WTC11 (cell line): ENCODE measurements around the gene MSX1. TPM values are rescaled to one million over a fixed set of nuclear protein-coding genes. Genes with fewer than 3 reads are reported as not detected.

ENCODE experiments used
- ATAC-seq: fragments of 200-7000 bp; cut with Tn5 transposase; 2 replicates; pipeline ENCODE4 v1.10.0; 2021; ENCODE audit warnings: mild to moderate bottlenecking, moderate library complexity
- CTCF ChIA-PET: fragments of 300-600 bp; sonication (Branson Sonifier 250); formaldehyde crosslinking; loops from one replicate; lab custom pipeline; 2021; ENCODE audit warnings: antibody characterized with exemption; lab: Charles Lee
- POLR2A ChIA-PET: fragments of 350-600 bp; sonication (Branson Sonifier 250); formaldehyde crosslinking; loops from one replicate; lab custom pipeline; 2021; ENCODE audit warnings: antibody characterized with exemption; lab: Charles Lee
- DNase-seq: peaks from one replicate; pipeline ENCODE4 v3.0.0; 2021; ENCODE audit warnings: low spot score
- H3K27ac Mint-ChIP-seq: 2 replicates; pipeline ENCODE4 v1.8.0; 2021; ENCODE audit warnings: mixed read lengths
- H3K27me3 Mint-ChIP-seq: 2 replicates; pipeline ENCODE4 v1.8.0; 2021; ENCODE audit warnings: low read depth, mild to moderate bottlenecking, moderate library complexity, mixed read lengths
- H3K36me3 Mint-ChIP-seq: 2 replicates; pipeline ENCODE4 v1.8.0; 2021; ENCODE audit warnings: mixed read lengths
- H3K4me1 Mint-ChIP-seq: 2 replicates; pipeline ENCODE4 v1.8.0; 2022; ENCODE audit warnings: mixed read lengths
- H3K4me3 Mint-ChIP-seq: 2 replicates; pipeline ENCODE4 v1.8.0; 2021; ENCODE audit warnings: mild to moderate bottlenecking, moderate library complexity, mixed read lengths
- H3K9me3 Mint-ChIP-seq: 2 replicates; pipeline ENCODE4 v1.8.0; 2021; ENCODE audit warnings: mixed read lengths
- AR ChIP-seq: fragments of 250-450 bp; sonication (Bioruptor Pico); IDR thresholded peaks from 2 replicates; pipeline ENCODE4 v1.9.0; 2021; ENCODE audit warnings: mild to moderate bottlenecking
- CDX4 ChIP-seq: fragments of 250-450 bp; sonication (Bioruptor Pico); IDR thresholded peaks from 2 replicates; pipeline ENCODE4 v1.9.0; 2021; ENCODE audit warnings: moderate library complexity, mild to moderate bottlenecking, inconsistent platforms, borderline replicate concordance
- CREM ChIP-seq: sonication (generic); formaldehyde crosslinking; IDR thresholded peaks from 2 replicates; pipeline ENCODE4 v1.8.1; 2022; ENCODE audit warnings: mild to moderate bottlenecking, missing genetic modification reagents, moderate library complexity
- E2F1 ChIP-seq: sonication (generic); formaldehyde crosslinking; IDR thresholded peaks from 2 replicates; pipeline ENCODE4 v1.8.0; 2022; ENCODE audit warnings: mild to moderate bottlenecking, missing genetic modification reagents
- EMX1 ChIP-seq: fragments of 250-450 bp; sonication (Bioruptor Pico); IDR thresholded peaks from 2 replicates; pipeline ENCODE4 v1.8.0; 2021; ENCODE audit warnings: mild to moderate bottlenecking
- ETV6 ChIP-seq: sonication (generic); formaldehyde crosslinking; IDR thresholded peaks from 2 replicates; pipeline ENCODE4 v1.8.1; 2022; ENCODE audit warnings: mild to moderate bottlenecking, missing genetic modification reagents
- HMGA2 ChIP-seq: fragments of 250-450 bp; sonication (Bioruptor Pico); IDR thresholded peaks from 2 replicates; pipeline ENCODE4 v1.4.0; 2021; ENCODE audit warnings: mild to moderate bottlenecking, moderate library complexity
- NR1H2 ChIP-seq: sonication (generic); formaldehyde crosslinking; IDR thresholded peaks from 2 replicates; pipeline ENCODE4 v1.9.0; 2021; ENCODE audit warnings: mild to moderate bottlenecking, moderate library complexity, missing genetic modification reagents
- NR2C2 ChIP-seq: sonication (generic); formaldehyde crosslinking; IDR thresholded peaks from 2 replicates; pipeline ENCODE4 v1.8.0; 2022; ENCODE audit warnings: mild to moderate bottlenecking, missing genetic modification reagents
- TEAD1 ChIP-seq: sonication (generic); formaldehyde crosslinking; IDR thresholded peaks from 2 replicates; pipeline ENCODE4 v1.8.0; 2022; ENCODE audit warnings: mild to moderate bottlenecking, missing genetic modification reagents
- ZNF138 ChIP-seq: sonication (generic); formaldehyde crosslinking; conservative IDR thresholded peaks from 2 replicates; pipeline ENCODE4 v1.8.1; 2022; ENCODE audit warnings: mild to moderate bottlenecking, moderate library complexity, missing genetic modification reagents
- ZNF232 ChIP-seq: sonication (generic); formaldehyde crosslinking; IDR thresholded peaks from 2 replicates; pipeline ENCODE4 v1.8.0; 2022; ENCODE audit warnings: mild to moderate bottlenecking, missing genetic modification reagents
- ZNF317 ChIP-seq: sonication (generic); formaldehyde crosslinking; IDR thresholded peaks from 2 replicates; pipeline ENCODE4 v1.8.1; 2023; ENCODE audit warnings: low read depth, mild to moderate bottlenecking, moderate library complexity, missing genetic modification reagents, borderline replicate concordance
- ZNF423 ChIP-seq: fragments of 250-450 bp; sonication (Bioruptor Pico); IDR thresholded peaks from 2 replicates; pipeline ENCODE4 v2.1.2; 2022; ENCODE audit warnings: mild to moderate bottlenecking, moderate library complexity
- total RNA-seq: library from RNA; stranded (reverse); gene quantifications from 3 replicates; pipeline ENCODE4 v1.2.3, GENCODE V29; 2021
- TF ChIP-seq, protein P1 (sequence below): sonication (generic); formaldehyde crosslinking; IDR thresholded peaks from 2 replicates; pipeline ENCODE4 v1.8.1; 2023; ENCODE audit warnings: mild to moderate bottlenecking, missing genetic modification reagents
- TF ChIP-seq, protein P2 (sequence below): sonication (generic); formaldehyde crosslinking; IDR thresholded peaks from 2 replicates; pipeline ENCODE4 v1.8.0; 2022; ENCODE audit warnings: mild to moderate bottlenecking, missing genetic modification reagents
- TF ChIP-seq, protein P3 (sequence below): sonication (generic); formaldehyde crosslinking; IDR thresholded peaks from 2 replicates; pipeline ENCODE4 v1.8.1; 2022; ENCODE audit warnings: missing genetic modification reagents, borderline replicate concordance

Gene MSX1
- total RNA-seq, 1 experiment from 2014 or later = 0.28 TPM

GRCh38 chr4:4823621-4824162 lies 35.8 kb upstream of the MSX1 start:
- no peak for DNase-seq
- H3K9me3 Mint-ChIP-seq = peaks cover 32% of the 10 kb centered on the region
- ChIA-PET CTCF (no interaction called here), POLR2A (no interaction called here)
- peaks cover 33% of the 10 kb centered on the region for H3K27me3 Mint-ChIP-seq
- TF ChIP-seq ZNF138 (CRISPR knock-in tag) (no peak), TEAD1 (CRISPR knock-in tag) (no peak), CDX4 (CRISPR knock-in tag) (no peak), ZNF317 (no peak), E2F1 (CRISPR knock-in tag) (no peak), AR (CRISPR knock-in tag) (no peak), HMGA2 (CRISPR knock-in tag) (no peak), NR2C2 (no peak), EMX1 (no peak)
- TF ChIP-seq, protein P1, sequence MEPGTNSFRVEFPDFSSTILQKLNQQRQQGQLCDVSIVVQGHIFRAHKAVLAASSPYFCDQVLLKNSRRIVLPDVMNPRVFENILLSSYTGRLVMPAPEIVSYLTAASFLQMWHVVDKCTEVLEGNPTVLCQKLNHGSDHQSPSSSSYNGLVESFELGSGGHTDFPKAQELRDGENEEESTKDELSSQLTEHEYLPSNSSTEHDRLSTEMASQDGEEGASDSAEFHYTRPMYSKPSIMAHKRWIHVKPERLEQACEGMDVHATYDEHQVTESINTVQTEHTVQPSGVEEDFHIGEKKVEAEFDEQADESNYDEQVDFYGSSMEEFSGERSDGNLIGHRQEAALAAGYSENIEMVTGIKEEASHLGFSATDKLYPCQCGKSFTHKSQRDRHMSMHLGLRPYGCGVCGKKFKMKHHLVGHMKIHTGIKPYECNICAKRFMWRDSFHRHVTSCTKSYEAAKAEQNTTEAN (CRISPR knock-in tag) = no peak
- TF ChIP-seq, protein P2, sequence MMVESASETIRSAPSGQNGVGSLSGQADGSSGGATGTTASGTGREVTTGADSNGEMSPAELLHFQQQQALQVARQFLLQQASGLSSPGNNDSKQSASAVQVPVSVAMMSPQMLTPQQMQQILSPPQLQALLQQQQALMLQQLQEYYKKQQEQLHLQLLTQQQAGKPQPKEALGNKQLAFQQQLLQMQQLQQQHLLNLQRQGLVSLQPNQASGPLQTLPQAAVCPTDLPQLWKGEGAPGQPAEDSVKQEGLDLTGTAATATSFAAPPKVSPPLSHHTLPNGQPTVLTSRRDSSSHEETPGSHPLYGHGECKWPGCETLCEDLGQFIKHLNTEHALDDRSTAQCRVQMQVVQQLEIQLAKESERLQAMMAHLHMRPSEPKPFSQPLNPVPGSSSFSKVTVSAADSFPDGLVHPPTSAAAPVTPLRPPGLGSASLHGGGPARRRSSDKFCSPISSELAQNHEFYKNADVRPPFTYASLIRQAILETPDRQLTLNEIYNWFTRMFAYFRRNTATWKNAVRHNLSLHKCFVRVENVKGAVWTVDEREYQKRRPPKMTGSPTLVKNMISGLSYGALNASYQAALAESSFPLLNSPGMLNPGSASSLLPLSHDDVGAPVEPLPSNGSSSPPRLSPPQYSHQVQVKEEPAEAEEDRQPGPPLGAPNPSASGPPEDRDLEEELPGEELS (CRISPR knock-in tag) = no peak
- no peak for ATAC-seq
- H3K27ac Mint-ChIP-seq = no peak overlapping the region
- H3K4me1 Mint-ChIP-seq = no peaks in the 10 kb centered on the region
- H3K4me3 Mint-ChIP-seq = no peak overlapping the region
- peaks cover 13% of the 10 kb centered on the region for H3K36me3 Mint-ChIP-seq

- CTCF ChIA-PET = no interaction called here
- POLR2A ChIA-PET = no interaction called here
- Mint-ChIP-seq H3K9me3 (peaks cover 32% of the 10 kb centered on the region), H3K36me3 (peaks cover 13% of the 10 kb centered on the region), H3K4me3 (no peak overlapping the region), H3K27me3 (peaks cover 37% of the 10 kb centered on the region), H3K27ac (no peak overlapping the region), H3K4me1 (no peaks in the 10 kb centered on the region)
- DNase-seq = no peak
- ATAC-seq = no peak
- TF ChIP-seq ZNF232 (CRISPR knock-in tag) (no peak), ETV6 (CRISPR knock-in tag) (no peak), E2F1 (CRISPR knock-in tag) (no peak), NR1H2 (CRISPR knock-in tag) (no peak), CREM (CRISPR knock-in tag) (no peak), ZNF423 (CRISPR knock-in tag) (no peak)
- TF ChIP-seq, protein P3, sequence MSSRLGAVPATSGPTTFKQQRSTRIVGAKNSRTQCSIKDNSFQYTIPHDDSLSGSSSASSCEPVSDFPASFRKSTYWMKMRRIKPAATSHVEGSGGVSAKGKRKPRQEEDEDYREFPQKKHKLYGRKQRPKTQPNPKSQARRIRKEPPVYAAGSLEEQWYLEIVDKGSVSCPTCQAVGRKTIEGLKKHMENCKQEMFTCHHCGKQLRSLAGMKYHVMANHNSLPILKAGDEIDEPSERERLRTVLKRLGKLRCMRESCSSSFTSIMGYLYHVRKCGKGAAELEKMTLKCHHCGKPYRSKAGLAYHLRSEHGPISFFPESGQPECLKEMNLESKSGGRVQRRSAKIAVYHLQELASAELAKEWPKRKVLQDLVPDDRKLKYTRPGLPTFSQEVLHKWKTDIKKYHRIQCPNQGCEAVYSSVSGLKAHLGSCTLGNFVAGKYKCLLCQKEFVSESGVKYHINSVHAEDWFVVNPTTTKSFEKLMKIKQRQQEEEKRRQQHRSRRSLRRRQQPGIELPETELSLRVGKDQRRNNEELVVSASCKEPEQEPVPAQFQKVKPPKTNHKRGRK = no peak
Observed at GRCh38 chr4:4824232-4824631, 35.2 kb upstream of the MSX1 start.
